Neural progenitor cell (in vitro differentiated cells): ENCODE data around the gene TNXB.

Source experiments
- CTCF ChIP-seq: fragments of 200-600 bp; sonication (generic); IDR thresholded peaks from 2 replicates; pipeline ENCODE4 v1.5.1; 2017; ENCODE audit warnings: antibody characterized with exemption, mild to moderate bottlenecking
- EZH2phosphoT487 ChIP-seq: fragments of 200-600 bp; sonication (generic); IDR thresholded peaks from 2 replicates; pipeline ENCODE4 v1.6.1; 2017; ENCODE audit warnings: antibody characterized with exemption

GRCh38 chr6:32102255-32102654 is 6.9 kb downstream of the TNXB start:
- TF ChIP-seq CTCF (no peak), EZH2phosphoT487 (no peak)
